ENCODE results near the gene NRAP. TPM values are rescaled to one million over a fixed set of nuclear protein-coding genes. Genes with fewer than 3 reads are reported as not detected.

Gene NRAP
- total RNA-seq, 1 donor from 2014 or later = not detected

GRCh38 chr10:113648478-113648877, 15.4 kb downstream of the NRAP start:
- DNase-seq = no peak
- TF ChIP-seq CTCF (IDR thresholded peaks at IDR 0.05) = no peak
- Histone ChIP-seq H3K4me1 (peaks cover 9% of the 10 kb centered on the region), H3K36me3 (no peaks in the 10 kb centered on the region), H3K4me3 (no peak overlapping the region), H3K27ac (no peak overlapping the region), H3K9me3 (no peaks in the 10 kb centered on the region), H3K27me3 (ENCODE audit: low read depth) (no peaks in the 10 kb centered on the region)
- ATAC-seq = no peak
- intact Hi-C loops (cut with DNase I) = no loop called here

GRCh38 chr10:113647812-113648211, 16.0 kb downstream of the NRAP start:
- intact Hi-C loops (cut with DNase I) = no loop called here
- no peaks in the 10 kb centered on the region for H3K9me3 ChIP-seq
- H3K27ac ChIP-seq = no peak overlapping the region
- H3K4me1 ChIP-seq = peaks cover 9% of the 10 kb centered on the region
- H3K36me3 ChIP-seq = no peaks in the 10 kb centered on the region
- TF ChIP-seq CTCF (IDR thresholded peaks at IDR 0.05) = no peak
- no peak overlapping the region for H3K4me3 ChIP-seq
- DNase-seq (no peak), ATAC-seq (no peak)
- no peaks in the 10 kb centered on the region for H3K27me3 ChIP-seq (ENCODE audit: low read depth)

- TF ChIP-seq CTCF (IDR thresholded peaks at IDR 0.05) = no peak
- intact Hi-C loops (cut with DNase I) = no loop called here
- Histone ChIP-seq H3K36me3 (no peaks in the 10 kb centered on the region), H3K4me3 (no peak overlapping the region), H3K9me3 (no peaks in the 10 kb centered on the region), H3K27ac (no peak overlapping the region), H3K4me1 (peaks cover 9% of the 10 kb centered on the region), H3K27me3 (ENCODE audit: low read depth) (peaks cover 5% of the 10 kb centered on the region)
- ATAC-seq (peak in 1 of 2 donors; percentile 40), DNase-seq (no peak)
These were observed 17.3 kb downstream of the NRAP start for GRCh38 chr10:113646336-113647201.

- Histone ChIP-seq H3K27me3 (ENCODE audit: low read depth) (peaks cover 5% of the 10 kb centered on the region), H3K9me3 (no peaks in the 10 kb centered on the region), H3K27ac (no peak overlapping the region), H3K36me3 (no peaks in the 10 kb centered on the region), H3K4me3 (no peak overlapping the region), H3K4me1 (peaks cover 9% of the 10 kb centered on the region)
- no peak for TF ChIP-seq CTCF (IDR thresholded peaks at IDR 0.05)
- ATAC-seq (peak in 1 of 2 donors; percentile 53), DNase-seq (no peak)
- intact Hi-C loops (cut with DNase I) = no loop called here
These were observed 19.4 kb downstream of the NRAP start for GRCh38 chr10:113644185-113645120.

- intact Hi-C loops (cut with DNase I) = no loop called here
- Histone ChIP-seq H3K9me3 (no peaks in the 10 kb centered on the region), H3K4me3 (no peak overlapping the region), H3K27me3 (ENCODE audit: low read depth) (peaks cover 5% of the 10 kb centered on the region), H3K36me3 (no peaks in the 10 kb centered on the region), H3K27ac (no peak overlapping the region), H3K4me1 (peaks cover 9% of the 10 kb centered on the region)
- no peak for TF ChIP-seq CTCF (IDR thresholded peaks at IDR 0.05)
- no peak for DNase-seq
- ATAC-seq = no peak
These were observed 20.7 kb downstream of the NRAP start for GRCh38 chr10:113643183-113643582.
